Measurements from ENCODE around the gene ZNF581. TPM values are rescaled to one million over a fixed set of nuclear protein-coding genes. Genes with fewer than 3 reads are reported as not detected.

The ZNF581 gene
- total RNA-seq, 2 donors from 2014 or later = 6.7 to 23.8 TPM

DNA sequence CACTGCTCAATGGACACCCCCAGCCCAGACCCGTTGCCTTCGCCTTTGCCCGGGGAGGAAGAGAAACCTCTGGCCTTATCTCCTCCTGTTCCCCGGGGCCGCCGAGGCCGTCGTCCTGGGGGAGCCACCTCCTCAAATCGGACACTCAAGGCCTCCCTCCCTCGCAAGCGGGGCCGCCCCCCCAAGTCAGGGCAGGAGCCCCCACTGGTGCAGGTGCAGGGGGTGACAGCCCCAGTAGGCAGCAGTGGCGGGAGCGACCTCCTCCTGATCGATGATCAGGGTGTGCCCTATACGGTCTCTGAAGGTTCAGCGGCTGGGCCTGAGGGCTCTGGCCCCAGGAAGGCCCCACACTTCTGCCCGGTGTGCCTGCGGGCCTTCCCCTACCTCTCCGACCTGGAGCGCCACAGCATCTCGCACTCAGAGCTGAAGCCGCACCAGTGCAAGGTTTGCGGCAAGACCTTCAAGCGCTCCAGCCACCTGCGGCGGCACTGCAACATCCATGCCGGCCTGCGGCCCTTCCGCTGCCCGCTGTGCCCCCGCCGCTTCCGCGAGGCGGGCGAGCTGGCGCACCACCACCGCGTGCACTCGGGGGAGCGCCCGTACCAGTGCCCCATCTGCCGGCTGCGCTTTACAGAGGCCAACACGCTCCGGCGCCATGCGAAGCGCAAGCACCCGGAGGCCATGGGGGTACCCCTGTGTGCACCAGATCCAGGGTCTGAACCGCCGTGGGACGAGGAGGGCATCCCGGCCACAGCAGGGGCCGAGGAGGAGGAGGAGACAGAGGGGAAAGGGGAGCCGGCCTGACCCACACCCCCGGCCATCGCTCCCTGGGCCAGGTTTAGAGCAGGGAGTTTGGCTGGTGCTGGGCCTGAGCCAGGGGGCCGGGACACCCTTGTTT is 41.1 kb upstream of the ZNF581 start:
- Histone ChIP-seq H3K27me3 (replicated peaks; ENCODE audit: insufficient read depth) (no peaks in the 10 kb centered on the region), H3K27ac (no peak overlapping the region), H3K4me1 (ENCODE audit: control insufficient read depth in 1 of 2, low read depth in 2 of 2) (peaks cover 17 to 42% of the 10 kb centered on the region in 2 donors), H3K4me3 (no peak overlapping the region), H3K36me3 (peaks cover under 1% of the 10 kb centered on the region), H3K9me3 (no peaks in the 10 kb centered on the region)
- TF ChIP-seq, protein P1, sequence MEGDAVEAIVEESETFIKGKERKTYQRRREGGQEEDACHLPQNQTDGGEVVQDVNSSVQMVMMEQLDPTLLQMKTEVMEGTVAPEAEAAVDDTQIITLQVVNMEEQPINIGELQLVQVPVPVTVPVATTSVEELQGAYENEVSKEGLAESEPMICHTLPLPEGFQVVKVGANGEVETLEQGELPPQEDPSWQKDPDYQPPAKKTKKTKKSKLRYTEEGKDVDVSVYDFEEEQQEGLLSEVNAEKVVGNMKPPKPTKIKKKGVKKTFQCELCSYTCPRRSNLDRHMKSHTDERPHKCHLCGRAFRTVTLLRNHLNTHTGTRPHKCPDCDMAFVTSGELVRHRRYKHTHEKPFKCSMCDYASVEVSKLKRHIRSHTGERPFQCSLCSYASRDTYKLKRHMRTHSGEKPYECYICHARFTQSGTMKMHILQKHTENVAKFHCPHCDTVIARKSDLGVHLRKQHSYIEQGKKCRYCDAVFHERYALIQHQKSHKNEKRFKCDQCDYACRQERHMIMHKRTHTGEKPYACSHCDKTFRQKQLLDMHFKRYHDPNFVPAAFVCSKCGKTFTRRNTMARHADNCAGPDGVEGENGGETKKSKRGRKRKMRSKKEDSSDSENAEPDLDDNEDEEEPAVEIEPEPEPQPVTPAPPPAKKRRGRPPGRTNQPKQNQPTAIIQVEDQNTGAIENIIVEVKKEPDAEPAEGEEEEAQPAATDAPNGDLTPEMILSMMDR (IDR thresholded peaks at IDR 0.05) = no peak
- ATAC-seq (ENCODE audit: insufficient number of reproducible peaks, low FRiP score, low read depth) = no peak
- DNase-seq (ENCODE audit: low spot score) = no peak

DNA sequence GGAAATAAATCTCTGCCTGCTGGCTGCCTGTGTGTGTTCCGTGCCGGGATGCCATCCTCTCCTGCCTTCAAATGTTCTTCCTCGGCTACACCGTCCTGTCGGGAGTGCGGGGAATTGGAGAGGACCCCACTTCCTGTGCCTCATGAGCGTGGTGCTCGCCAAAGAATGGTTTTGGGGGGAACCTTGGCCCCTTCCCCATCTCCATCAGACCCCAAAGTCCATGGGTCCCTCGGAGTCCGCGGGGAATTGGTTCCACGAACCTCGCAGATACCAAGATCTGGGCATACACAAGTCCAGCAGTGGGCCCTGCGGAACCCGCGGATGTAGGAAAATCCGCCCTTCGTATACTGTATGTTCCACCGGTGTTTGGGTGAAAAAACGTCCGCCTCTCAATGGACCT is 40.3 kb upstream of the ZNF581 start:
- no peak for DNase-seq (ENCODE audit: low spot score)
- no peaks in the 10 kb centered on the region for H3K36me3 ChIP-seq
- TF ChIP-seq, protein P1 (IDR thresholded peaks at IDR 0.05) = no peak
- no peaks in the 10 kb centered on the region for H3K27me3 ChIP-seq (replicated peaks; ENCODE audit: insufficient read depth)
- H3K4me1 ChIP-seq (ENCODE audit: control insufficient read depth in 1 of 2, low read depth in 2 of 2) = peaks cover 17 to 42% of the 10 kb centered on the region in 2 donors
- H3K9me3 ChIP-seq = no peaks in the 10 kb centered on the region
- no peak for ATAC-seq (ENCODE audit: insufficient number of reproducible peaks, low FRiP score, low read depth)
- no peak overlapping the region for H3K4me3 ChIP-seq
- H3K27ac ChIP-seq = no peak overlapping the region

DNA sequence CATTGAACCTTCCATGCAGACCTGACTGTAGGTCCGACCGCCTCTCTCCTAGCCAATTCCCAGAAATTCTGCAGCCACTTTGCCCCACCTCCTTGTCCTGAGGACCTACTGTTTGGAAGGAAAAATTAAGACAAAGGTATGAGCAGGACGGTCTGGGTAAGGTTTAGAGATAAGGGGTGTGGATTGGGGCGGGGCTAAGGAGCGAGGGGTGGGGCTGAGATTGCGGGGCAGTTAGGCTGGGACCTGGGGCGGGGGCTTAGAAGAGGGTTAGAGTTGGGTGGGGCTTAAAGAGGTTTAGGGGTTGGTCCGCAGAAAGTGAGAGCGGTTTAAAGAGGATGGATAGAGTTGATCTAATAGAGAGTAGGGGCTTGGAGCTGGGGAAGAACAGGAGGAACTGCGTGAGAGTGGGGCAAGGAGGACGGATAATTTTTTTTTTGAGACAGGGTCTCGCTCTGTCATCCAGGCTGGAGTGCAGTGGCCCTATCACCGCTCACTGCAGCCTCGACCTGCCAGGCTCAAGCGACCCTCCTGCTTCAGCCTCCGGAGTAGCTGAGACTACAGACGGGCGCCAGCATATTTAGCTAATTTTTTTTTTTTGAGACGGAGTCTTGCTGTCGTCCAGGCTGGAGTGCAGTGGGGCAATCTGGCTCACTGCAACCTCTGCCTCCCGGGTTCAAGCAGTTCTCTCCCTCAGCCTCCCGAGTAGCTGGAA is 39.7 kb upstream of the ZNF581 start:
- H3K27ac ChIP-seq = peak overlapping the region in 1 of 2 donors; percentile 94
- DNase-seq (ENCODE audit: low spot score) (no peak), ATAC-seq (ENCODE audit: insufficient number of reproducible peaks, low FRiP score, low read depth) (no peak)
- H3K27me3 ChIP-seq (replicated peaks; ENCODE audit: insufficient read depth) = no peaks in the 10 kb centered on the region
- H3K9me3 ChIP-seq = no peaks in the 10 kb centered on the region
- peak overlapping the region; percentile 88 for H3K4me3 ChIP-seq
- TF ChIP-seq, protein P1 (IDR thresholded peaks at IDR 0.05) = no peak
- H3K4me1 ChIP-seq (ENCODE audit: control insufficient read depth in 1 of 2, low read depth in 2 of 2) = peaks cover 17 to 36% of the 10 kb centered on the region in 2 donors
- H3K36me3 ChIP-seq = no peaks in the 10 kb centered on the region

DNA sequence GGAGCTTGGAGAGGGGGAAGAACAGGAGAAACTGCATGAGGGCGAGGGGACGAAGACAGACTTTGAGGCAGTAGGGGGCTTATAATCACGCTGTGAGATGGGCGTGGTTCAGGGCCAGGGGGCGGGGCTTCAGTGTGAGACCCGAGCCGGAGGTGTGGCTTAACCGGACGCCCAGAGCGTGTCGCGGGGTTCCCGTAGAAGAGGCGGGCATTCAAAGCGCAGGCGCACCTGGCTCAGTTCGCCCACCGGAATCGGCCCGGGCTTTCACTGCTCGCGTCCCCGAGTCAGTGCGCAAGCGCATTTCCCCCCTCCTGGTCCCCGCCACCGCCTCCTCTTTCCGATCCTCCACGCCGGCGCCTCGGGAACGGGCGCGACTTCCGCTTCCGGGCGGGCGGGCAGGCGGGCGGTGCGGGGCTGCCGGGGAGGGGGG is 38.2 kb upstream of the ZNF581 start:
- Histone ChIP-seq H3K9me3 (no peaks in the 10 kb centered on the region), H3K4me3 (peak overlapping the region; percentile 88), H3K27ac (peak overlapping the region; percentile 94), H3K27me3 (replicated peaks; ENCODE audit: insufficient read depth) (no peaks in the 10 kb centered on the region), H3K4me1 (ENCODE audit: control insufficient read depth in 1 of 2, low read depth in 2 of 2) (peaks cover 17 to 34% of the 10 kb centered on the region in 2 donors), H3K36me3 (peaks cover 8% of the 10 kb centered on the region)
- ATAC-seq (ENCODE audit: insufficient number of reproducible peaks, low FRiP score, low read depth) (peak; percentile 68), DNase-seq (ENCODE audit: low spot score) (peak; percentile 91)
- TF ChIP-seq, protein P1 (IDR thresholded peaks at IDR 0.05) = no peak

Measured in thoracic aorta (tissue), 2 donors.